NCI-H1105 (cell line): ENCODE measurements around the gene IL37.
"Not testable (repeated sequence)": the region's sequence is repeated elsewhere in the genome, so short reads cannot be mapped to it uniquely, and the experiment has no call there.

Experiments used
- DNase-seq: peaks from one replicate; lab custom pipeline; 2025; lab: John Stamatoyannopoulos, UW

Gene IL37

DNA sequence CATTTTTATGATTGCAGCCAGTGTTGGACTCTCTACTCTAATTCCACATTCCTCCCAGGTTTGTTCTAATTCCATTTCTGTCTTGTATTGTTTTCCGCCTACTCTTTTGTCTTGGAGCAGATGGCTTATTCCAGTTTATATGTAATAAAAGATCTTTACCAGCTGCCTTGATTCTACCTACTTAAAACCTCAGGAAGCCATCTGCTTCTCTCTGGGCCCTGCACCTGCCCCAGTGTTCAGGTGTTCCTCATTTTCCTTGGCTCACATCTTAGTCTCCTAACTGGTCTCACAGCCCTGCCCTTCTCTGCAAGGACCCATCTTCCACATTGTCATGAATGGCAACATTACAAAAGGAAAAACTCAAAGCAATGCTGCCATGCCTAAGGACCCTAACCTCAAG, 21.0 kb upstream of the IL37 start:
- DNase-seq, result no peak

- no peak for DNase-seq
Observed at GRCh38 chr2:112891385-112891831, 19.6 kb upstream of the IL37 start.

DNA sequence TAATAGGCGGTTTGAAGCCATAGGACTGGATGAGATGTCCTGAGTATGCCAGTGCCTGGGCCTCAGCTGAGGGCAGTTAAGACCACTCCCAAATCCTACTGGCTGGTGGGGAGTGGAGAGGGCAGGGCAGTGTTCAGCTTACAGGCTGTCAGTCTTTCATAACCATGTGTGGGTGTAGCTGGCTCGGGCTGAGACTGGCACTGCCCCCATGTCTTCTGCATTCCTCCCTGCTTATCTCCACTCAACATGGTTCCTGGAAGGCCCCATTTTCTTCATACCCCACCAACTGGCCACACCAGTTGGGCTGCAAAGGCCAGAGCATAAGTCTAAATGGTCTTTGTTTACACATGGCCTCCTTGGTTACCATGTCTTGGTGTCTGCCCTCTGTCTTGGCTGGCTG, 17.2 kb upstream of the IL37 start:
- DNase-seq, result no peak

DNA sequence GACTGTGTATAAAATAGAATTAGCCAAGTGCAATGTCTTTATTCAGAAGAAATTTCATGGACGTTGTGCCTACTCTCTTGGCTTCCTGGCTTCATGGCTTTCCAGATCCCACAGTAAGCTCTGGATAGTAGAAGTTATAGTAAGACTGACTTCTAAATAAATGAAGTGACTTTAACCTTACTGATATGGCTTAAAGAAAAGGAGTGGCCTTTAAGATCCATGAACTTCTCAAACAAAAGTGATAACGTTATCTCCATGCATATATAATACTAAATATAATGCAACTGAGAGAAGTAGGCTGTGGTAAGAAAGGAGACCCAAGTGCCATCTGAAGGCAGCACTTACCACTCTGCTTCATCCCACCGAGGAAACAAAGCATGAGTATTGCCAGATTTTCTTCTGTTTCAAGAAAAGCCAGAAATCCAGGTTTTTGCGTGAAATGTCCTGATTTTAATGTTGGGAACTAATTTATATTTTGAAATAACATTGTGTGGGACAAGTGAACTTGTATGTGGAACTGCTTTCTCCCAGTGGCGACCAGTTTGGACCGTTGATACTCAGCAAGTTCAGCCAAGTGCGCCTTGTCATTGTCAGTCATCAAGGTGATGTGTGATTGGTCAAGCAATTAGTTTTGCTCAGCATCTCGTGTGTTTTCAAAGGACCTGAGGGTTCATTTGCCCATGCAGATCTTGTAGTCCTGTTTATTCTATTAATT, 13.9 kb upstream of the IL37 start:
- DNase-seq, result no peak

- DNase-seq, result no peak
Observed at GRCh38 chr2:112897624-112897978, 13.4 kb upstream of the IL37 start.

DNA sequence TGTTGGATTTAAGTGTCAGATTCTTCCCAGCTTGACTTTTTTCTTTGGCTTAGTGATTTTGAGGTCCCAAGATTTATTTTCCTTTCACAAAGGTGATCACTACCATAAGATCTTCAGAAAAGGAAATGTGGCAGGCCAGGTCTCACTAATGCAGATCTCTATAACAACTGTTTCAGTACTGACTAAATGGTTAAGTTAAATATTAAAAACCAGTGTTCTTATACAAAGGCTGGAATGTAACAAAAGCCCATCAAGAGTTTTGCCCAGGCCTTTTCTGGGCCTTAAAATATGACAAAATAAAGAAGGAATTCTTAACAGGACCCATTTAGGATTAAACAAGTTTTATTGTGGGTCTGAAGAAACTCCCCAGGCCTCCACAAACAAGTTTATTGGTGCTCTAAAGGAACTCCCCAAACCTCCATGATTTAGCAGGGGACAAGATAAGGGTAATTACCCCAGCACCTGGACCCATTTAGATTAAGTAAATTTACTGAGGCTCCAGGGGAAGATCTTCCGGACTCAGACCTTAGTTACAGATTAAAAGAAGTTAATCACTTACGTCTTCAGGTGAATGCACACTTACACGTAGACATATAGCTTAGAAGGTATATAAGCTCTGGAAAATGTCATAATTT, 9.4 kb upstream of the IL37 start:
- not testable (repeated sequence) for DNase-seq

DNA sequence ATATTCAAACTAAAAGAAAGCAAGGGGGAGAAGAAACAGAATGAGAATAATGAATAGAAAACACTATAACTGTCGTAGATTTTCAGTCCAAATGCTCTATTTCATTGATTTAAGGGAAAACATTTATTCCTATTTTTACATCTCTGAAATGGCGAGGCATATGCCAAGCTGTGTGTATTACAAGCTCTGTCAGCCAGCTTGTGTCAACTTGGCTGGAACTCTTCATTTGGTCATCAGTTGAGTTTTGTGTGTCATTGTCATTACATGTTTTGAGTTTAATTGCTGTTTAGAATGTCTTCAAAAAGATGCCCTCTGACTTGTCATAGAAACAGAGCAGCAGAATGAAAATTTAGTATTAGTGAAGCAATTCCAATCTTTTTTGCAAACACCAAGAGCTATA, 8.1 kb upstream of the IL37 start:
- DNase-seq, result no peak

DNA sequence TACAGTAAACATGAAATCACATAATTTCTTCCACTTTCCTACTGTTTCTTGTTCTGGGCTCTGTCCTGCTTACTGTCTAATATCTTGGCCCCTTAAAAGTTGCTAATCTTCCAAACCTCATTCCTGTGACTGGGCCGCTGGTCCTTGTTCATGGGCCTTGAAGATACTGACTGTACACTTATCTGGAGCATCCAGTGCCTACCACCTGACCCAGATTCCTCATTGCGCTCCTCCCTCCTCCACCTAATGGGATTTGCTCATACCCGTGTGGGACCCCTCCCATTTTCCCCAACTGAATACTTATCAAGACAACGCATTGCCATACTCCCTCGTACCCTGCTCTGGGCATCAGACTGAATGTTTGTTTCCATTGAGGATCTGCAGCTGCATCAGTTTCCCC, 6.1 kb upstream of the IL37 start:
- DNase-seq, result no peak

DNA sequence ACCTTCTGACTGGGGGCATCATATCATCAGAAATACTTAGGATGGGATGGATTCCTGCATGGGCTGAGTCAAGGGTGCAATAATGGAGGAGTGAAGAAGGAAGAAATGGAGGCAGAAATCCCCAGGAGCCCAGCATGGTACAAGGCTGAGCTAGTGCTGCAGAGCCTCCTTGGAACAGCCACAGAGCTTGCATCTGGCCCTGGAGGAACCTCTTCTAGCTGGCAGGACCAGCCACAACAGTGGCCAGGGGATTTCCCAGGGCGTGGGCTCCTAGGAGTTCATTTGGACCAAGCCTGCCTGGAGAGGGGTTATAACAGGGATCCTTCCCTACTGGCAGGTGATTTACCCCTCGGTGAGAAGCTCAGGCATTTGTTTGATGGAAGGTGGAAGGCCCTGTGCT, 4.7 kb upstream of the IL37 start:
- no peak for DNase-seq

DNA sequence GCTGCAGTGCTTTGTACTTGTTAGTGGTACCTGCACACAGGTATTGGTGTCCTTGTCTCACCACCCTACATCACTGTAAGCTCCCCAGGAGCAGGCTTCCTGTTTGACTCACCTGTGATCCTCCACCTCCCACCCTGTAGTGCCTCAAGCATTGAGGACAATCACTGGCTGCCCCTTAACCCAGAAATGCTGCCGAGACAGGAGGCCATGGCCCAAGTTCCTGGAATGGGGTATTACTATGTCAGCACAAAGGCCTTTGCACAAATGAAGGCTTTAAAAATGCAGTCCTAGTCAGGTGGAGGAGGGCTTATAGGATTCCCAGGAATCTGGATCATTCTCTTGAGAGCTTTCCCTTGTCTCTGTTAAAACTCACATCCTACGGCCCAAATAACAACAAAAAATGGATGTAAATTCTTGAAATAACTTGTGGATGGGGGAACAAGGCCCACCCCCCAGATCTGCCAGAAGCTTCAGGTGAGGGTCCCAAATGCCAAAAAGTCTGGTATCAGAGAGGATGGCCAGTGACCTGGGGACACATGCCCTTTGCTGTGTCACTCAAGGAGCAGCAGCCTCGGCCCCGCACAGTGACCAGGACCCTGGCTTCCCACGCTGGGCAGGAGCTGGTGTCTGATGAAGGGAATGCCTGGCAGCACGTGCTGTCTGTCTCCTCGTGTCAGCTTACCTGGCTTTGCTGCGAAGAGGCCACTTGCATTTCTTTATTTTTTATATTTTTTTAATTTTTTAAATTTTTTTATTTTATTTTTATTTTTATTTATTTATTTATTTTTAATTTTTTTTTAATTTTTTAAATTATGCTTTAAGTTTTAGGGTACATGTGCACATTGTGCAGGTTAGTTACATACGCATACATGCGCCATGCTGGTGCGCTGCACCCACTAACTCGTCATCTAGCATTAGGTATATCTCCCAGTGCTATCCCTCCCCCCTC, 3.7 kb upstream of the IL37 start:
- DNase-seq, result no peak

GRCh38 chr2:112908559-112908958, 2.4 kb upstream of the IL37 start:
- DNase-seq, result not testable (repeated sequence)

GRCh38 chr2:112910219-112910618, 746 bp upstream of the IL37 start:
- DNase-seq, result no peak

DNA sequence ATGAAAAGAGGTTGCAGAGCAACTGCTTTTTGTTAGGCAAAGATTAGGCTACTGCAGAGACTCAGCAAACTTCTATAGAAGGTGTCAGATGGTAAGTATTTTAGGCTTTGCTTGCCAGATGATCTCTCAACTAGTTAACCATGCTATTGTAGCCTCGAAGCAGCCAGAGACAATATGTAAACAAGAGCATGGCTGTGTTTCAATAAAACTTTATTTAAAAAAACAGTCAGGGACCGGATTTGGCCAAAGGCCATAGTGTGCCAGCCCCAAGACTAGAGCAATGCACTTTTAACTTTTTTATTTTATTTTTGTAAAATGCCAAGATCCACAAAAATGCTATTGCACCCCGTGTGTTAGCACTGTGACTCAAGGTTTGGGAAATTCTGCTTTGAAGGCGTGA, 1.4 kb downstream of the IL37 start:
- no peak for DNase-seq

GRCh38 chr2:112915300-112916144, 4.6 kb downstream of the IL37 start:
- DNase-seq, result no peak

- no peak for DNase-seq
Observed at GRCh38 chr2:112916145-112916571, 5.2 kb downstream of the IL37 start.

- no peak for DNase-seq
Observed at GRCh38 chr2:112916625-112917247, 5.8 kb downstream of the IL37 start.

DNA sequence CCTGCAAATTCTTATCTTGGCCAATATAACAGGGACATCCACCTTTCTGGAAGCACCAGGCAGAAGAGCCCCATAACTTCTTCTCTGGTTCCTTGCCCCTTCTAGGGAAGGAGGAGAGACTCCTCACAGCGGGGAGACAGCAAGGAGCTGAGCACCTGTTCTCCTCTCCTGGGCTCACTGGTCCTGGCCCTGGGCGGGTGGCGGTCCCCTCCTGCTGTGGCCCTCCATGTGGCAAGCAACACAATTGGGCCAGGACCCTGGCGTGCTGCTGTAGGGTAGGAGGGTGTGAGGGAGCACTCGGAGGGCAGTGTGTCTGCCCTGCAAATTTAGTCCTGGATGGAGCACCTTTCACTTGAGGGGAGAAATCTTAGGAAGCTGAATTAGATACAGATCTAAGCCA, 6.9 kb downstream of the IL37 start:
- no peak for DNase-seq

DNA sequence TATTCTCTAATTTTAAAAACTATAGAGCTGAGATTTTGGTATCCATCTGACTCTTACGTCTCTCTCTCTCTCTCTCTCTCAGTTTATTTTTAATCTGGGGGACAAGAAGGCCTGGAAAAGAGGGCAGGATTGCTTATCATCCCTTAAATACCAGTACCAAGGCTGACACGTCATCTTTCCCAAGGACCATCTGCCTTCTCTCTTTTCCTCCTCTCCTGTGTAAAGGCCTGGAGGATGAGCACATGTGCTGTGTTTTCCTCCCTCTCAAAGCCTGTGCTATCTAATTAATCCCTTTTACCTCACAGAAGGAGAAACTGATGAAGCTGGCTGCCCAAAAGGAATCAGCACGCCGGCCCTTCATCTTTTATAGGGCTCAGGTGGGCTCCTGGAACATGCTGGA, 7.3 kb downstream of the IL37 start:
- DNase-seq, result no peak

DNA sequence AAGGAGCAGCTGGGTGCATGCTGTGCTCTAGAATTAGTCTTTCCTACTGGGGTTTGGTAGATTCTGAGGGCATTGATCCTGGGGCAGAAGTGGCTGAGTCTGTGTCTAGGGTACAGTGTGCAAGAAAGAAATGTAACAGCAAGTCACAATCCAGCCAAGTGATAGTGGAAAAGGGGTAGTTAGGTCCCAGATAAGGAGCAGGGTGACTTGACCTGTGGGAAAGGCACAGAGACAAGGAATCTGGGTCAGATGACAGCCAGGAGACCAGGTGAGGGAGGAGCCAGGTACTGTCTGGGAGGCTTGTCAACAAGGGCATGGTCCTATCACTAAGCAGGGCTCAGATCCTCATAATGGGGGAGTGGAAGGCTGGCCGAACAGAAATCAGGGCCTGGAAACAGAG, 8.1 kb downstream of the IL37 start:
- no peak for DNase-seq

- DNase-seq, result no peak
Observed at GRCh38 chr2:112920923-112921532, 10.1 kb downstream of the IL37 start.

GRCh38 chr2:112921982-112922381, 11.0 kb downstream of the IL37 start:
- DNase-seq, result no peak
